H9 (cell line): ENCODE results near the gene ABCD3. TPM values are rescaled to one million over a fixed set of nuclear protein-coding genes. Genes with fewer than 3 reads are reported as not detected.

Experiments
- DNase-seq: peaks from one replicate; pipeline ENCODE4 v3.0.0-alpha.2; 2017
- H2AFZ ChIP-seq: one replicate; pipeline ENCODE4 v1.6.1; 2013; ENCODE audit warnings: mild to moderate bottlenecking, low read length, control low read depth, moderate library complexity
- H2AK5ac ChIP-seq: 2 replicates; pipeline ENCODE4 v1.6.1; 2013; ENCODE audit warnings: low read length, control low read depth, mixed read lengths; ENCODE audit not compliant: insufficient read length
- H2BK120ac ChIP-seq: one replicate; pipeline ENCODE4 v1.6.1; 2013; ENCODE audit warnings: low read depth, mild to moderate bottlenecking, low read length, control low read depth, inconsistent platforms; ENCODE audit not compliant: poor library complexity, severe bottlenecking
- H2BK12ac ChIP-seq: 2 replicates; pipeline ENCODE4 v1.6.1; 2013; ENCODE audit warnings: low read length, control low read depth, mixed read lengths, low read depth; ENCODE audit not compliant: insufficient read length
- H2BK15ac ChIP-seq: 2 replicates; pipeline ENCODE4 v1.6.1; 2013; ENCODE audit warnings: low read depth, low read length, control low read depth
- H2BK20ac ChIP-seq: one replicate; pipeline ENCODE4 v1.6.1; 2013; ENCODE audit warnings: low read depth, mild to moderate bottlenecking, low read length, control low read depth, inconsistent platforms; ENCODE audit not compliant: poor library complexity, severe bottlenecking
- H2BK5ac ChIP-seq: 2 replicates; pipeline ENCODE4 v1.6.1; 2013; ENCODE audit warnings: low read length, control low read depth, mixed read lengths; ENCODE audit not compliant: insufficient read length
- H3K14ac ChIP-seq: 2 replicates; pipeline ENCODE4 v1.6.1; 2013; ENCODE audit warnings: low read length, control low read depth; ENCODE audit not compliant: insufficient read depth
- H3K18ac ChIP-seq: 2 replicates; pipeline ENCODE4 v1.6.1; 2013; ENCODE audit warnings: low read depth, mild to moderate bottlenecking, mixed read lengths, low read length, control low read depth; ENCODE audit not compliant: insufficient read length
- H3K23ac ChIP-seq: 2 replicates; pipeline ENCODE4 v1.6.1; 2013; ENCODE audit warnings: low read length, control low read depth, mixed read lengths, low read depth; ENCODE audit not compliant: insufficient read length
- H3K23me2 ChIP-seq: 2 replicates; pipeline ENCODE4 v1.6.1; 2013; ENCODE audit warnings: low read depth, mild to moderate bottlenecking, mixed read lengths, low read length, control low read depth; ENCODE audit not compliant: insufficient read length, poor library complexity, severe bottlenecking
- H3K27ac ChIP-seq: 2 replicates; pipeline ENCODE4 v1.5.1; 2013; ENCODE audit warnings: low read length, control low read depth, mixed read lengths, low read depth; ENCODE audit not compliant: insufficient read length
- H3K27me3 ChIP-seq: 2 replicates; pipeline ENCODE4 v1.6.1; 2013; ENCODE audit warnings: low read length, control low read depth, inconsistent platforms; ENCODE audit not compliant: insufficient read depth
- H3K4ac ChIP-seq: 2 replicates; pipeline ENCODE4 v1.6.1; 2013; ENCODE audit warnings: low read depth, mild to moderate bottlenecking, control low read depth, inconsistent platforms, low read length, moderate library complexity
- H3K4me1 ChIP-seq: 2 replicates; pipeline ENCODE4 v1.6.1; 2013; ENCODE audit warnings: low read length, control low read depth, inconsistent platforms; ENCODE audit not compliant: insufficient read depth
- H3K4me2 ChIP-seq: 2 replicates; pipeline ENCODE4 v1.6.1; 2013; ENCODE audit warnings: low read length, control low read depth, mixed read lengths; ENCODE audit not compliant: insufficient read length, insufficient read depth
- H3K56ac ChIP-seq: 2 replicates; pipeline ENCODE4 v1.6.1; 2013; ENCODE audit warnings: low read depth, mild to moderate bottlenecking, mixed read lengths, low read length, control low read depth; ENCODE audit not compliant: insufficient read length
- H3K79me1 ChIP-seq: 2 replicates; pipeline ENCODE4 v1.6.1; 2013; ENCODE audit warnings: low read depth, mild to moderate bottlenecking, moderate library complexity, low read length, control low read depth, inconsistent platforms; ENCODE audit not compliant: insufficient read depth, poor library complexity, severe bottlenecking
- H3K79me2 ChIP-seq: 2 replicates; pipeline ENCODE4 v1.6.1; 2013; ENCODE audit warnings: low read length, control low read depth, inconsistent platforms; ENCODE audit not compliant: insufficient read depth
- H3K9ac ChIP-seq: 2 replicates; pipeline ENCODE4 v1.6.1; 2013; ENCODE audit warnings: low read length, control low read depth, mixed read lengths; ENCODE audit not compliant: insufficient read length; ENCODE audit errors: extremely low read depth
- H3K9me3 ChIP-seq: one replicate; pipeline ENCODE4 v1.6.1; 2013; ENCODE audit warnings: low read depth, low read length, inconsistent platforms; ENCODE audit not compliant: control insufficient read depth
- H3T11ph ChIP-seq: one replicate; pipeline ENCODE4 v1.6.1; 2013; ENCODE audit warnings: mild to moderate bottlenecking, low read length, control low read depth, inconsistent platforms
- H4K20me1 ChIP-seq: one replicate; pipeline ENCODE4 v1.6.1; 2013; ENCODE audit not compliant: control insufficient read depth, insufficient read length, insufficient read depth
- H4K5ac ChIP-seq: 2 replicates; pipeline ENCODE4 v1.6.1; 2013; ENCODE audit warnings: low read depth, mild to moderate bottlenecking, mixed read lengths, low read length, control low read depth; ENCODE audit not compliant: insufficient read length
- H4K8ac ChIP-seq: replicated peaks from 2 replicates; pipeline ENCODE4 v1.6.1; 2013; ENCODE audit warnings: low read length, control low read depth, mixed read lengths, low read depth; ENCODE audit not compliant: insufficient read length
- H4K91ac ChIP-seq: 2 replicates; pipeline ENCODE4 v1.6.1; 2013; ENCODE audit warnings: low read depth, mild to moderate bottlenecking, moderate library complexity, mixed read lengths, low read length, control low read depth; ENCODE audit not compliant: insufficient read length
- H3K27ac Mint-ChIP-seq, 3 experiments: 2 replicates in 2 of 3; 3 replicates in 1 of 3; pipeline ENCODE4 v1.8.0; 2020 to 2021; ENCODE audit warnings: mixed read lengths in 3 of 3, mild to moderate bottlenecking in 1 of 3, moderate library complexity in 1 of 3
- H3K27me3 Mint-ChIP-seq: 2 replicates; pipeline ENCODE4 v1.8.0; 2021; ENCODE audit warnings: low read depth, mild to moderate bottlenecking, moderate library complexity, mixed read lengths
- H3K36me3 Mint-ChIP-seq, 3 experiments: 2 replicates in 2 of 3; 3 replicates in 1 of 3; pipeline ENCODE4 v1.8.0; 2020 to 2021; ENCODE audit warnings: low read depth in 3 of 3, mixed read lengths in 3 of 3; ENCODE audit not compliant: insufficient read depth in 1 of 3
- H3K4me1 Mint-ChIP-seq, 2 experiments: 2 replicates each; pipeline ENCODE4 v1.8.0; 2020; ENCODE audit warnings: mixed read lengths in 2 of 2
- H3K4me3 Mint-ChIP-seq, 2 experiments: 2 replicates in 1 of 2; 3 replicates in 1 of 2; pipeline ENCODE4 v1.8.0; 2020 to 2021; ENCODE audit warnings: mild to moderate bottlenecking in 2 of 2, mixed read lengths in 2 of 2, moderate library complexity in 1 of 2
- H3K9me3 Mint-ChIP-seq, 2 experiments: 2 replicates in 1 of 2; 3 replicates in 1 of 2; pipeline ENCODE4 v1.8.0; 2020; ENCODE audit warnings: mild to moderate bottlenecking in 2 of 2, mixed read lengths in 2 of 2, moderate library complexity in 1 of 2
- CTCF ChIP-seq: fragments of 200-600 bp; sonication (generic); conservative IDR thresholded peaks from 3 replicates; pipeline ENCODE4 v1.8.0; 2021; ENCODE audit warnings: antibody characterized with exemption, mild to moderate bottlenecking
- WGBS: extraction: QIAGEN DNeasy Blood & Tissue Kit; methylation state at CpG from one replicate; pipeline ENCODE4 v1.1.7; 2013; ENCODE audit warnings: missing lambda C conversion rate, low lambda C conversion rate, mixed read lengths; ENCODE audit not compliant: insufficient read length; ENCODE audit errors: extremely low coverage; 5-methylcytosine and 5-hydroxymethylcytosine counted together
- total RNA-seq: library from RNA; stranded (reverse); gene quantifications from 2 replicates; pipeline ENCODE4 v1.2.1, GENCODE V29; 2021

Gene ABCD3
- total RNA-seq, 1 experiment from 2014 or later: 32.0 TPM

- peaks cover 19 to 21% (median 19%) of the 10 kb centered on the region in 3 experiments for H3K36me3 Mint-ChIP-seq
- H3K9me3 Mint-ChIP-seq: peaks cover 5 to 7% of the 10 kb centered on the region in 2 experiments; a peak in 3 of 5 replicates
- no peak for TF ChIP-seq CTCF
- no peak overlapping the region for H3K14ac ChIP-seq
- H3T11ph ChIP-seq: no peak overlapping the region
- H3K27me3 Mint-ChIP-seq: no peaks in the 10 kb centered on the region
- no peak overlapping the region for H4K8ac ChIP-seq
- H3K27me3 ChIP-seq: no peaks in the 10 kb centered on the region
- no peak overlapping the region for H3K27ac ChIP-seq
- WGBS: no CpG with 5 or more reads among the region's 3 CpGs
- H3K4ac ChIP-seq: no peak overlapping the region
- H2BK20ac ChIP-seq: no peak overlapping the region
- no peak overlapping the region for H2AFZ ChIP-seq
- no peaks in the 10 kb centered on the region for H3K9me3 ChIP-seq
- H4K20me1 ChIP-seq: no peaks in the 10 kb centered on the region
- H4K5ac ChIP-seq: no peak overlapping the region
- H2BK15ac ChIP-seq: no peak overlapping the region
- DNase-seq: no peak
- H3K4me1 ChIP-seq: no peaks in the 10 kb centered on the region
- H3K79me1 ChIP-seq: no peaks in the 10 kb centered on the region
- no peak overlapping the region for H3K18ac ChIP-seq
- H4K91ac ChIP-seq: no peak overlapping the region
- no peak overlapping the region for H3K4me2 ChIP-seq
- no peak overlapping the region for H3K4me3 Mint-ChIP-seq
- H2BK5ac ChIP-seq: no peak overlapping the region
- no peak overlapping the region for H2BK120ac ChIP-seq
- H3K56ac ChIP-seq: no peak overlapping the region
- no peak overlapping the region for H3K9ac ChIP-seq
- no peak overlapping the region for H3K23ac ChIP-seq
- H2AK5ac ChIP-seq: no peak overlapping the region
- H3K4me1 Mint-ChIP-seq: peaks cover 0 to 2% of the 10 kb centered on the region in 2 experiments; a peak in 1 of 4 replicates
- H3K79me2 ChIP-seq: no peaks in the 10 kb centered on the region
- 0 out of 7 replicates have a peak overlapping the region, but pooled peaks of 2 of the 3 experiments have one; percentile 11 to 56 for H3K27ac Mint-ChIP-seq
- no peaks in the 10 kb centered on the region for H3K23me2 ChIP-seq
- H2BK12ac ChIP-seq: no peak overlapping the region
Observed at GRCh38 chr1:94463056-94463764, 45.0 kb downstream of the ABCD3 start.
